Mesothelial cell of epicardium (in vitro differentiated cells): ENCODE measurements around the gene PCDHA6. TPM values are rescaled to one million over a fixed set of nuclear protein-coding genes. Genes with fewer than 3 reads are reported as not detected.

Source experiments
- DNase-seq, 2 experiments: peaks; one replicate each; pipeline ENCODE4 v3.0.0; 2021; ENCODE audit warnings: low spot score in 2 of 2; ENCODE audit not compliant: unreplicated experiment in 2 of 2
- H3K27ac Mint-ChIP-seq: 2 replicates; pipeline ENCODE4 v1.8.0; 2021; ENCODE audit warnings: mixed read lengths
- H3K27me3 Mint-ChIP-seq: 2 replicates; pipeline ENCODE4 v1.8.0; 2021; ENCODE audit warnings: low read depth, mixed read lengths
- H3K36me3 Mint-ChIP-seq: 2 replicates; pipeline ENCODE4 v1.8.0; 2021; ENCODE audit warnings: mixed read lengths
- H3K4me1 Mint-ChIP-seq: 2 replicates; pipeline ENCODE4 v1.8.0; 2021; ENCODE audit warnings: mixed read lengths
- H3K4me3 Mint-ChIP-seq: 2 replicates; pipeline ENCODE4 v1.8.0; 2021; ENCODE audit warnings: mild to moderate bottlenecking, moderate library complexity, mixed read lengths
- H3K9me3 Mint-ChIP-seq: 2 replicates; pipeline ENCODE4 v1.8.0; 2021; ENCODE audit warnings: mixed read lengths
- total RNA-seq: library from RNA; stranded (reverse); gene quantifications from 3 replicates; pipeline ENCODE4 v1.2.1, GENCODE V29; 2021
- TF ChIP-seq, protein P1 (sequence below): fragments of 200-600 bp; sonication (generic); IDR thresholded peaks from one replicate; pipeline ENCODE4 v1.5.0; 2021; ENCODE audit warnings: antibody characterized with exemption; ENCODE audit not compliant: unreplicated experiment

PCDHA6 gene
- total RNA-seq, 1 donor from 2014 or later: 15.2 TPM

DNA sequence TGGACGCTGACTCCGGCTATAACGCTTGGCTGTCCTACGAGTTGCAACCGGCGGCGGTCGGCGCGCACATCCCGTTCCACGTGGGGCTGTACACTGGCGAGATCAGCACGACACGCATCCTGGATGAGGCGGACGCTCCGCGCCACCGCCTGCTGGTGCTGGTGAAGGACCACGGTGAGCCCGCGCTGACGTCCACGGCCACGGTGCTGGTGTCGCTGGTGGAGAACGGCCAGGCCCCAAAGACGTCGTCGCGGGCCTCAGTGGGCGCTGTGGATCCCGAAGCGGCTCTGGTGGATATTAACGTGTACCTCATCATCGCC is 49.5 kb downstream of the PCDHA6 start:
- Mint-ChIP-seq H3K36me3 (peaks cover 67% of the 10 kb centered on the region), H3K27ac (no peak overlapping the region), H3K4me1 (peaks cover 15% of the 10 kb centered on the region), H3K4me3 (no peak overlapping the region), H3K27me3 (no peaks in the 10 kb centered on the region), H3K9me3 (peaks cover 42% of the 10 kb centered on the region)
- TF ChIP-seq, protein P1, sequence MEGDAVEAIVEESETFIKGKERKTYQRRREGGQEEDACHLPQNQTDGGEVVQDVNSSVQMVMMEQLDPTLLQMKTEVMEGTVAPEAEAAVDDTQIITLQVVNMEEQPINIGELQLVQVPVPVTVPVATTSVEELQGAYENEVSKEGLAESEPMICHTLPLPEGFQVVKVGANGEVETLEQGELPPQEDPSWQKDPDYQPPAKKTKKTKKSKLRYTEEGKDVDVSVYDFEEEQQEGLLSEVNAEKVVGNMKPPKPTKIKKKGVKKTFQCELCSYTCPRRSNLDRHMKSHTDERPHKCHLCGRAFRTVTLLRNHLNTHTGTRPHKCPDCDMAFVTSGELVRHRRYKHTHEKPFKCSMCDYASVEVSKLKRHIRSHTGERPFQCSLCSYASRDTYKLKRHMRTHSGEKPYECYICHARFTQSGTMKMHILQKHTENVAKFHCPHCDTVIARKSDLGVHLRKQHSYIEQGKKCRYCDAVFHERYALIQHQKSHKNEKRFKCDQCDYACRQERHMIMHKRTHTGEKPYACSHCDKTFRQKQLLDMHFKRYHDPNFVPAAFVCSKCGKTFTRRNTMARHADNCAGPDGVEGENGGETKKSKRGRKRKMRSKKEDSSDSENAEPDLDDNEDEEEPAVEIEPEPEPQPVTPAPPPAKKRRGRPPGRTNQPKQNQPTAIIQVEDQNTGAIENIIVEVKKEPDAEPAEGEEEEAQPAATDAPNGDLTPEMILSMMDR: no peak
- DNase-seq: no peak

Other genes starting within 250 kb of the PCDHA6 start
- gene CD14, start 194.8 kb upstream of the PCDHA6 start, total RNA-seq: 0.34 to 0.63 TPM (median 0.35 TPM) in 3 replicates
- gene TMCO6, start 188.5 kb upstream of the PCDHA6 start, total RNA-seq: 20.6 to 21.2 TPM (median 21.0 TPM) in 3 replicates
- 41.2 to 46.9 TPM (median 45.5 TPM) in 3 replicates for gene NDUFA2, start 180.3 kb upstream of the PCDHA6 start, total RNA-seq
- gene IK, start 180.1 kb upstream of the PCDHA6 start, total RNA-seq: 85.0 to 85.8 TPM (median 85.8 TPM) in 3 replicates
- gene WDR55, start 163.1 kb upstream of the PCDHA6 start, total RNA-seq: 24.9 to 26.8 TPM (median 26.0 TPM) in 3 replicates
- 3.3 to 3.9 TPM (median 3.5 TPM) in 3 replicates for gene DND1, start 154.4 kb upstream of the PCDHA6 start, total RNA-seq
- gene HARS1, start 136.6 kb upstream of the PCDHA6 start, total RNA-seq: 73.7 to 77.2 TPM (median 76.9 TPM) in 3 replicates
- gene HARS2, start 136.5 kb upstream of the PCDHA6 start, total RNA-seq: 32.4 to 35.6 TPM (median 33.5 TPM) in 3 replicates
- gene ZMAT2, start 127.5 kb upstream of the PCDHA6 start, total RNA-seq: 49.8 to 52.2 TPM (median 50.7 TPM) in 3 replicates
- gene PCDHA1, start 41.8 kb upstream of the PCDHA6 start, total RNA-seq: not detected in 3 replicates
- 0.44 to 0.88 TPM (median 0.87 TPM) in 3 replicates for gene PCDHA2, start 33.1 kb upstream of the PCDHA6 start, total RNA-seq
- 0.31 to 0.40 TPM (median 0.32 TPM) in 3 replicates for gene PCDHA3, start 26.9 kb upstream of the PCDHA6 start, total RNA-seq
- gene PCDHA4, start 20.9 kb upstream of the PCDHA6 start, total RNA-seq: 18.8 to 20.9 TPM (median 19.8 TPM) in 3 replicates
- 3.6 to 3.7 TPM (median 3.6 TPM) in 3 replicates for gene PCDHA5, start 6.3 kb upstream of the PCDHA6 start, total RNA-seq
- gene PCDHA7, start 6.3 kb downstream of the PCDHA6 start, total RNA-seq: 4.2 to 5.5 TPM (median 4.5 TPM) in 3 replicates
- gene PCDHA8, start 13.2 kb downstream of the PCDHA6 start, total RNA-seq: 4.5 to 5.4 TPM (median 4.7 TPM) in 3 replicates
- gene PCDHA9, start 20.4 kb downstream of the PCDHA6 start, total RNA-seq: 3.1 to 4.0 TPM (median 3.4 TPM) in 3 replicates
- 18.6 to 20.1 TPM (median 19.8 TPM) in 3 replicates for gene PCDHA10, start 27.9 kb downstream of the PCDHA6 start, total RNA-seq
- gene PCDHA11, start 41.0 kb downstream of the PCDHA6 start, total RNA-seq: 11.7 to 12.8 TPM (median 11.8 TPM) in 3 replicates
- gene PCDHA12, start 47.3 kb downstream of the PCDHA6 start, total RNA-seq: 22.5 to 22.8 TPM (median 22.5 TPM) in 3 replicates
- 5.4 to 6.1 TPM (median 5.8 TPM) in 3 replicates for gene PCDHA13, start 54.2 kb downstream of the PCDHA6 start, total RNA-seq
- 9.2 to 10.1 TPM (median 9.7 TPM) in 3 replicates for gene PCDHAC1, start 98.3 kb downstream of the PCDHA6 start, total RNA-seq
- 12.1 to 12.7 TPM (median 12.4 TPM) in 3 replicates for gene PCDHAC2, start 138.5 kb downstream of the PCDHA6 start, total RNA-seq
- 0.16 to 0.18 TPM (median 0.16 TPM) in 3 replicates for gene PCDHB1, start 223.4 kb downstream of the PCDHA6 start, total RNA-seq